Hepatocyte (in vitro differentiated cells): Measurements from ENCODE around the gene SP2.

ENCODE experiments used
- EZH2 ChIP-seq: fragments of 200-600 bp; sonication (generic); IDR thresholded peaks from 2 replicates; pipeline ENCODE4 v1.6.1; 2016; ENCODE audit warnings: antibody characterized with exemption, mild to moderate bottlenecking, borderline replicate concordance
- EZH2phosphoT487 ChIP-seq: fragments of 200-600 bp; sonication (generic); IDR thresholded peaks from one replicate; pipeline ENCODE4 v1.6.1; 2018; ENCODE audit warnings: antibody characterized with exemption, mild to moderate bottlenecking, low read depth, moderate library complexity; ENCODE audit not compliant: unreplicated experiment, severe bottlenecking
- TF ChIP-seq, protein P1 (sequence below): fragments of 200-600 bp; sonication (generic); IDR thresholded peaks from 2 replicates; pipeline ENCODE4 v1.5.1; 2016; ENCODE audit warnings: antibody characterized with exemption, mild to moderate bottlenecking; ENCODE audit not compliant: poor library complexity

DNA sequence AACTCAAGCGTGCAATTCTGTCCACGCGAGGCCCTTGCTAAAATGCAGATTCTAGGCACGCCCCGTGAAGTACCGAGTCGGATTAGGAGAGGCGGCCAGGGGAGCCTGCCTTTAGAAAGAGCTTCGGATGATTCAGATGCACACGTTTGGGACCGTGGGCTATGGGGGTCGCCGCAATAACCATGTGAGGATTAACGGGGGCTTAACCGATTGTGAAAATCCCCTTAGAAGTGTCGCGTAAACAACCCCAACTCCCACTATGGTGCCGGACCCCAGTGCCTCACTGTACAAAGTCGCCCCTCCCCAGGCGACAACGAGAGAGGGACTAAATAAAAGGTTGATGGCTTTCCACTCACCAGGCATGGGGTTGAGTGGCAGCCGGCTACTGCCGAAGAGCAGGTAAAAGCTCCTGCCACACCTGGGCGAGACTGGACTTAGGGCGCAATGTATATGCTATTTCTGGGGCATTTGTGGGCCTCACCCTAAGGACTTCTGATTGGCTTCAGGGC is 635 bp upstream of the SP2 start:
- TF ChIP-seq, protein P1, sequence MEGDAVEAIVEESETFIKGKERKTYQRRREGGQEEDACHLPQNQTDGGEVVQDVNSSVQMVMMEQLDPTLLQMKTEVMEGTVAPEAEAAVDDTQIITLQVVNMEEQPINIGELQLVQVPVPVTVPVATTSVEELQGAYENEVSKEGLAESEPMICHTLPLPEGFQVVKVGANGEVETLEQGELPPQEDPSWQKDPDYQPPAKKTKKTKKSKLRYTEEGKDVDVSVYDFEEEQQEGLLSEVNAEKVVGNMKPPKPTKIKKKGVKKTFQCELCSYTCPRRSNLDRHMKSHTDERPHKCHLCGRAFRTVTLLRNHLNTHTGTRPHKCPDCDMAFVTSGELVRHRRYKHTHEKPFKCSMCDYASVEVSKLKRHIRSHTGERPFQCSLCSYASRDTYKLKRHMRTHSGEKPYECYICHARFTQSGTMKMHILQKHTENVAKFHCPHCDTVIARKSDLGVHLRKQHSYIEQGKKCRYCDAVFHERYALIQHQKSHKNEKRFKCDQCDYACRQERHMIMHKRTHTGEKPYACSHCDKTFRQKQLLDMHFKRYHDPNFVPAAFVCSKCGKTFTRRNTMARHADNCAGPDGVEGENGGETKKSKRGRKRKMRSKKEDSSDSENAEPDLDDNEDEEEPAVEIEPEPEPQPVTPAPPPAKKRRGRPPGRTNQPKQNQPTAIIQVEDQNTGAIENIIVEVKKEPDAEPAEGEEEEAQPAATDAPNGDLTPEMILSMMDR, result no peak
- TF ChIP-seq EZH2 (no peak), EZH2phosphoT487 (no peak)
